ENCODE measurements around the gene LCORL.

The LCORL gene

GRCh38 chr4:17957688-17958087 is 63.9 kb downstream of the LCORL start:
- TF ChIP-seq, protein P1, sequence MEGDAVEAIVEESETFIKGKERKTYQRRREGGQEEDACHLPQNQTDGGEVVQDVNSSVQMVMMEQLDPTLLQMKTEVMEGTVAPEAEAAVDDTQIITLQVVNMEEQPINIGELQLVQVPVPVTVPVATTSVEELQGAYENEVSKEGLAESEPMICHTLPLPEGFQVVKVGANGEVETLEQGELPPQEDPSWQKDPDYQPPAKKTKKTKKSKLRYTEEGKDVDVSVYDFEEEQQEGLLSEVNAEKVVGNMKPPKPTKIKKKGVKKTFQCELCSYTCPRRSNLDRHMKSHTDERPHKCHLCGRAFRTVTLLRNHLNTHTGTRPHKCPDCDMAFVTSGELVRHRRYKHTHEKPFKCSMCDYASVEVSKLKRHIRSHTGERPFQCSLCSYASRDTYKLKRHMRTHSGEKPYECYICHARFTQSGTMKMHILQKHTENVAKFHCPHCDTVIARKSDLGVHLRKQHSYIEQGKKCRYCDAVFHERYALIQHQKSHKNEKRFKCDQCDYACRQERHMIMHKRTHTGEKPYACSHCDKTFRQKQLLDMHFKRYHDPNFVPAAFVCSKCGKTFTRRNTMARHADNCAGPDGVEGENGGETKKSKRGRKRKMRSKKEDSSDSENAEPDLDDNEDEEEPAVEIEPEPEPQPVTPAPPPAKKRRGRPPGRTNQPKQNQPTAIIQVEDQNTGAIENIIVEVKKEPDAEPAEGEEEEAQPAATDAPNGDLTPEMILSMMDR (conservative IDR thresholded peaks at IDR 0.05; ENCODE audit: low read length): no peak
- no peak for TF ChIP-seq EZH2phosphoT487 (IDR thresholded peaks at IDR 0.05; ENCODE audit: borderline replicate concordance)
- Histone ChIP-seq H3K4me1 (ENCODE audit: insufficient read depth, low read length, poor library complexity, severe bottlenecking) (no peaks in the 10 kb centered on the region), H3K4me3 (ENCODE audit: low read length, poor library complexity, severe bottlenecking) (no peak overlapping the region), H3K79me2 (ENCODE audit: insufficient read depth, low read length) (0 out of 2 replicates have a peak, but pooled peaks cover 5% of the 10 kb centered on the region), H4K20me1 (ENCODE audit: insufficient read depth, low read length, poor library complexity, severe bottlenecking) (peaks cover 7% of the 10 kb centered on the region), H3K9me3 (ENCODE audit: insufficient read depth, low read depth, low read length) (no peaks in the 10 kb centered on the region), H3K27me3 (ENCODE audit: insufficient read depth, low read length, poor library complexity, severe bottlenecking) (no peaks in the 10 kb centered on the region), H2AFZ (ENCODE audit: low read length) (no peak overlapping the region), H3K4me2 (ENCODE audit: low read depth, low read length, poor library complexity, severe bottlenecking) (no peak overlapping the region), H3K9ac (ENCODE audit: low read depth, low read length, poor library complexity, severe bottlenecking) (no peak overlapping the region), H3K36me3 (ENCODE audit: insufficient read depth, low read length) (peaks cover 88% of the 10 kb centered on the region; the same call in 1 of the 2 replicates), H3F3A (ENCODE audit: low read depth) (no peaks in the 10 kb centered on the region), H3K9me2 (replicated peaks; ENCODE audit: low read depth, low read length) (no peaks in the 10 kb centered on the region)

- no peaks in the 10 kb centered on the region for H3K4me1 ChIP-seq (ENCODE audit: insufficient read depth, low read length, poor library complexity, severe bottlenecking)
- no peaks in the 10 kb centered on the region for H3F3A ChIP-seq (ENCODE audit: low read depth)
- H3K9ac ChIP-seq (ENCODE audit: low read depth, low read length, poor library complexity, severe bottlenecking): no peak overlapping the region
- no peaks in the 10 kb centered on the region for H3K27me3 ChIP-seq (ENCODE audit: insufficient read depth, low read length, poor library complexity, severe bottlenecking)
- H3K9me3 ChIP-seq (ENCODE audit: insufficient read depth, low read depth, low read length): no peaks in the 10 kb centered on the region
- H3K79me2 ChIP-seq (ENCODE audit: insufficient read depth, low read length): peaks cover 4% of the 10 kb centered on the region; the same call in 1 of the 2 replicates
- no peak overlapping the region for H3K4me2 ChIP-seq (ENCODE audit: low read depth, low read length, poor library complexity, severe bottlenecking)
- H3K36me3 ChIP-seq (ENCODE audit: insufficient read depth, low read length): peaks cover 82% of the 10 kb centered on the region; the same call in 1 of the 2 replicates
- H3K4me3 ChIP-seq (ENCODE audit: low read length, poor library complexity, severe bottlenecking): no peak overlapping the region
- no peak for TF ChIP-seq EZH2phosphoT487 (IDR thresholded peaks at IDR 0.05; ENCODE audit: borderline replicate concordance)
- TF ChIP-seq, protein P1 (conservative IDR thresholded peaks at IDR 0.05; ENCODE audit: low read length): no peak
- H3K9me2 ChIP-seq (replicated peaks; ENCODE audit: low read depth, low read length): no peaks in the 10 kb centered on the region
- H2AFZ ChIP-seq (ENCODE audit: low read length): no peak overlapping the region
- H4K20me1 ChIP-seq (ENCODE audit: insufficient read depth, low read length, poor library complexity, severe bottlenecking): peaks cover 7% of the 10 kb centered on the region
Measured at GRCh38 chr4:17956245-17956644, 65.3 kb downstream of the LCORL start.

GRCh38 chr4:17945303-17945702 is 76.3 kb downstream of the LCORL start:
- Histone ChIP-seq H3K36me3 (ENCODE audit: insufficient read depth, low read length) (peaks cover 14% of the 10 kb centered on the region; the same call in 1 of the 2 replicates), H3K4me1 (ENCODE audit: insufficient read depth, low read length, poor library complexity, severe bottlenecking) (no peaks in the 10 kb centered on the region), H3K9ac (ENCODE audit: low read depth, low read length, poor library complexity, severe bottlenecking) (no peak overlapping the region), H3K4me2 (ENCODE audit: low read depth, low read length, poor library complexity, severe bottlenecking) (no peak overlapping the region), H3K27me3 (ENCODE audit: insufficient read depth, low read length, poor library complexity, severe bottlenecking) (no peaks in the 10 kb centered on the region), H3K9me3 (ENCODE audit: insufficient read depth, low read depth, low read length) (no peaks in the 10 kb centered on the region), H3K79me2 (ENCODE audit: insufficient read depth, low read length) (peaks cover 6% of the 10 kb centered on the region; the same call in 1 of the 2 replicates), H3K4me3 (ENCODE audit: low read length, poor library complexity, severe bottlenecking) (no peak overlapping the region), H3K9me2 (replicated peaks; ENCODE audit: low read depth, low read length) (no peaks in the 10 kb centered on the region), H4K20me1 (ENCODE audit: insufficient read depth, low read length, poor library complexity, severe bottlenecking) (peaks cover 10% of the 10 kb centered on the region), H3F3A (ENCODE audit: low read depth) (no peaks in the 10 kb centered on the region), H2AFZ (ENCODE audit: low read length) (no peak overlapping the region)
- no peak for TF ChIP-seq EZH2phosphoT487 (IDR thresholded peaks at IDR 0.05; ENCODE audit: borderline replicate concordance)
- TF ChIP-seq, protein P1 (conservative IDR thresholded peaks at IDR 0.05; ENCODE audit: low read length): no peak
